Prostate gland (tissue), 2 donors: ENCODE results near the gene TTC1. TPM values are rescaled to one million over a fixed set of nuclear protein-coding genes. Genes with fewer than 3 reads are reported as not detected.

ENCODE experiments used
- DNase-seq: peaks from one replicate; pipeline ENCODE4 v3.0.0-alpha.2; 2019; ENCODE audit warnings: low spot score
- H3K27ac ChIP-seq, 2 donors: fragments of 200-600 bp; sonication (generic); 2 replicates each; pipeline ENCODE4 v1.5.1; 2017 to 2019
- H3K27me3 ChIP-seq: fragments of 200-600 bp; sonication (generic); replicated peaks from 2 replicates; pipeline ENCODE4 v1.5.1; 2019; ENCODE audit not compliant: insufficient read depth
- H3K36me3 ChIP-seq, 2 donors: fragments of 200-600 bp; sonication (generic); 1 replicate in 1 of 2; 2 replicates in 1 of 2; pipeline versions ENCODE4 v1.5.1 to v1.8.1; 2017 to 2019
- H3K4me1 ChIP-seq: fragments of 200-600 bp; sonication (generic); replicated peaks from 2 replicates; pipeline ENCODE4 v1.5.1; 2019
- H3K4me3 ChIP-seq, 2 donors: fragments of 200-600 bp; sonication (generic); 2 replicates each; pipeline ENCODE4 v1.5.1; 2017 to 2019
- H3K9me3 ChIP-seq: fragments of 200-600 bp; sonication (generic); 2 replicates; pipeline ENCODE4 v1.5.1; 2017
- CTCF ChIP-seq, 4 experiments: fragments of 200-600 bp in 2 of 4; fragments of 450-650 bp in 2 of 4; sonication (generic) in 2 of 4; IDR thresholded peaks; 1 replicate in 3 of 4; 2 replicates in 1 of 4; pipeline ENCODE4 v1.5.1; 2016 to 2019; ENCODE audit warnings: antibody characterized with exemption in 4 of 4, mild to moderate bottlenecking in 2 of 4, moderate library complexity in 2 of 4
- POLR2A ChIP-seq: fragments of 450-650 bp; IDR thresholded peaks from one replicate; pipeline ENCODE4 v1.6.1; 2016; ENCODE audit warnings: antibody characterized with exemption, mild to moderate bottlenecking
- POLR2AphosphoS5 ChIP-seq: sonication (generic); formaldehyde crosslinking; IDR thresholded peaks from one replicate; pipeline ENCODE4 v1.6.1; 2017; ENCODE audit warnings: antibody characterized with exemption
- WGBS: methylation state at CpG from one replicate; pipeline ENCODE4 v1.1.5; 2018; 5-methylcytosine and 5-hydroxymethylcytosine counted together
- intact Hi-C: fragments of 100-400 bp; cut with DNase I; formaldehyde crosslinking; loops from one replicate; pipeline ENCODE4 v1.14.2; 2022
- total RNA-seq, 2 donors: library from RNA; depleted of rRNA; stranded (reverse); fragments of >200 nt; gene quantifications; one replicate each; pipeline ENCODE4 v1.1.0, GENCODE V29; 2016

TTC1 gene
- total RNA-seq, 2 donors from 2014 or later: 30.6 to 34.2 TPM

- Histone ChIP-seq H3K4me1 (no peaks in the 10 kb centered on the region), H3K9me3 (no peaks in the 10 kb centered on the region), H3K36me3 (peaks cover 0 to 3% of the 10 kb centered on the region in 2 donors), H3K27ac (no peak overlapping the region), H3K27me3 (no peaks in the 10 kb centered on the region), H3K4me3 (no peak overlapping the region)
- DNase-seq: no peak
- TF ChIP-seq CTCF (IDR thresholded peaks at IDR 0.05): no peak
- TF ChIP-seq POLR2AphosphoS5: no peak
- no peak for TF ChIP-seq POLR2A
- intact Hi-C loops: no loop called here
- WGBS: 80% methylated on average over 2 of the region's 2 CpGs
Observed at GRCh38 chr5:160054831-160055230, 45.9 kb downstream of the TTC1 start.

DNA sequence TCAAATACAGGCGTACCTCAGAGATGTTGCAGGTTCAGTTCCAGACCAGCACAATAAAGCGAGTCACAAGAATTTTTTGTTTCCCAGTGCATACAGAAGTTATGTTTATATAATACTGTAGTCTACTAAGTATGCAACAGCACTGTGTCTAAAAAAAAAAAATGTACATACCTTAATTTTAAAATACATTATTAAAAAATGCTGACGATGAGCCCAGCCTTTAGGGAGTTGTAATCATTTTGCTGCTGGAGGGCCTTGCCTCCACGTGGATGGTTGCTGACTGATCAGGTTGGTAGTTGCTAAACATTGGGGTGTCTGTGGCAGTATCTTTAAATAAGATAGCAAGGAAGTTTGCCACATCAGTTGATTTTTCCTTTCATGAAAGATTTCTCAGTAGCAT lies 48.3 kb downstream of the TTC1 start:
- Histone ChIP-seq H3K9me3 (no peaks in the 10 kb centered on the region), H3K27me3 (no peaks in the 10 kb centered on the region), H3K4me3 (no peak overlapping the region), H3K27ac (no peak overlapping the region), H3K36me3 (peaks cover 3 to 5% of the 10 kb centered on the region in 2 donors), H3K4me1 (no peaks in the 10 kb centered on the region)
- TF ChIP-seq POLR2AphosphoS5 (no peak), POLR2A (no peak), CTCF (IDR thresholded peaks at IDR 0.05) (no peak)
- WGBS: 95% methylated on average over 4 of the region's 4 CpGs
- intact Hi-C loops: no loop called here
- no peak for DNase-seq

DNA sequence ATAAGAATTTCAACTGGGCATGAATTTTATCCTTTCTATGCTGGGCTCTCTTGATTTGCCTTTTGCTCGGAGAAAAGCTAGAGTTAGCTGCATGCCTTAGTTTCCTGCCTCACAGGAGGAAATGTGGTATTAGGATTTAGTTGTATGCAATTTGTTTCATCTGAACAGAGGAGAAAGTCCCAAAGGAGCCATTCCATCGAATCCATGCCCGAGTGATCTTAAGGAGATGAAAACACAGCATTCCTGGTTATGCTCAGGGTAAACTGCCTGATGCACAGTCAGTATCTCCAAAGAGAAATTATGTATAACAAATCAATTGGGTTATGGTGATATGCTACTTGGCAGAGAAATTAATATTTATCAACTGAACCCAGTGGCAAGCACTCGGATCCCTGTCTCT lies 51.1 kb downstream of the TTC1 start:
- TF ChIP-seq POLR2AphosphoS5: no peak
- TF ChIP-seq POLR2A: no peak
- no peak for DNase-seq
- intact Hi-C loops: no loop called here
- Histone ChIP-seq H3K27ac (no peak overlapping the region), H3K9me3 (no peaks in the 10 kb centered on the region), H3K4me1 (no peaks in the 10 kb centered on the region), H3K4me3 (no peak overlapping the region), H3K36me3 (peaks cover 3 to 5% of the 10 kb centered on the region in 2 donors), H3K27me3 (no peaks in the 10 kb centered on the region)
- 95% methylated on average over 4 of the region's 4 CpGs for WGBS

DNA sequence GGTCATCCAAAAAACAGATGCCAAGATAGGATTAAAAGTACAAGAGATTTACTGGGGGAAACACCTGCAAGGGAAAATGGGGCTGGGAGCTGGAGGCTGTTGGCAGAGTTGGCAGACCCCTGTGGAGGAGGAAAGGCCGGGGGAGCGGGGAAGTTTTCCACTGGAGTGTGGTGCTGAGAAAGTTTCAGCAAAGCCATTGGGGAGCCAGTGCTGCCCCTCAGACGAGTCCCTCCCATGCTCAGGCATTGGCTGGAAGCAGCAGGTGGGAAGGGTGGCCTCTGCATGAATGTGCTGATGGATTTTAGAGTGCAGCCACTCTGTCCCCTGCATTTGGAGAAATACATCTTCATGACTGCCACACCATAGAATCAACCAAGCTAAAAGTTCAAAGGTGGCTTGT lies 52.8 kb downstream of the TTC1 start:
- intact Hi-C loops: no loop called here
- no peaks in the 10 kb centered on the region for H3K9me3 ChIP-seq
- H3K36me3 ChIP-seq: peaks cover 0 to 5% of the 10 kb centered on the region in 2 donors
- no peak overlapping the region for H3K4me3 ChIP-seq
- no peak overlapping the region for H3K27ac ChIP-seq
- no peaks in the 10 kb centered on the region for H3K4me1 ChIP-seq
- WGBS: 84% methylated on average over 3 of the region's 3 CpGs
- TF ChIP-seq POLR2AphosphoS5 (no peak), CTCF (IDR thresholded peaks at IDR 0.05) (no peak), POLR2A (no peak)
- H3K27me3 ChIP-seq: no peaks in the 10 kb centered on the region
- DNase-seq: no peak

GRCh38 chr5:160064417-160064810 lies 55.5 kb downstream of the TTC1 start:
- H3K4me1 ChIP-seq: no peaks in the 10 kb centered on the region
- DNase-seq: peak; percentile 13
- no peaks in the 10 kb centered on the region for H3K27me3 ChIP-seq
- peaks cover 0 to 5% of the 10 kb centered on the region in 2 donors for H3K36me3 ChIP-seq
- H3K9me3 ChIP-seq: no peaks in the 10 kb centered on the region
- TF ChIP-seq CTCF (IDR thresholded peaks at IDR 0.05) (no peak), POLR2AphosphoS5 (no peak), POLR2A (no peak)
- H3K27ac ChIP-seq: peak overlapping the region; percentile 73 to 78
- intact Hi-C loops: no loop called here
- WGBS: 21% methylated on average over 1 of the region's 1 CpG
- H3K4me3 ChIP-seq: no peak overlapping the region
